HL-60 (cell line): ENCODE results near the gene OSBPL2.

Source experiments
- DNase-seq, 2 experiments: peaks; one replicate each; pipeline ENCODE4 v3.0.0-alpha.2; 2010 to 2020; ENCODE audit warnings: low read depth in 1 of 2, low spot score in 1 of 2
- H3K27ac ChIP-seq: fragments of 250-450 bp; sonication (Bioruptor Pico); replicated peaks from 2 replicates; pipeline ENCODE4 v1.5.1; 2020; ENCODE audit warnings: mild to moderate bottlenecking, moderate library complexity
- H3K27me3 ChIP-seq: fragments of 250-450 bp; sonication (Bioruptor Pico); 2 replicates; pipeline ENCODE4 v1.5.1; 2021; ENCODE audit warnings: mild to moderate bottlenecking, moderate library complexity; ENCODE audit not compliant: insufficient read depth, poor library complexity, severe bottlenecking
- H3K4me3 ChIP-seq: replicated peaks from 2 replicates; pipeline ENCODE4 v1.5.1; 2011; ENCODE audit warnings: mild to moderate bottlenecking, control low read depth, low read length; ENCODE audit not compliant: insufficient read depth
- GABPA ChIP-seq: IDR thresholded peaks from 2 replicates; pipeline ENCODE4 v1.6.1; 2012; ENCODE audit warnings: low read depth
- POLR2AphosphoS5 ChIP-seq: IDR thresholded peaks from 2 replicates; pipeline ENCODE4 v1.6.1; 2012; ENCODE audit warnings: low read depth
- SPI1 ChIP-seq: IDR thresholded peaks from 2 replicates; pipeline ENCODE4 v1.6.1; 2012; ENCODE audit warnings: low read depth, mild to moderate bottlenecking, borderline replicate concordance
- TF ChIP-seq, protein P1 (sequence below): IDR thresholded peaks from one replicate; pipeline ENCODE4 v1.5.1; 2011; ENCODE audit warnings: low read length, control low read depth, inconsistent platforms; ENCODE audit not compliant: insufficient read depth
- TF ChIP-seq, protein P2 (sequence below): IDR thresholded peaks from 2 replicates; pipeline ENCODE4 v1.6.1; 2012; ENCODE audit warnings: low read depth; ENCODE audit not compliant: insufficient replicate concordance

Gene OSBPL2

GRCh38 chr20:62232770-62233645, 5.3 kb upstream of the OSBPL2 start:
- H3K27me3 ChIP-seq = no peaks in the 10 kb centered on the region
- H3K4me3 ChIP-seq = no peak overlapping the region
- no peak for DNase-seq
- H3K27ac ChIP-seq = no peak overlapping the region
- TF ChIP-seq SPI1 (no peak), POLR2AphosphoS5 (no peak), GABPA (no peak)
- TF ChIP-seq, protein P1, sequence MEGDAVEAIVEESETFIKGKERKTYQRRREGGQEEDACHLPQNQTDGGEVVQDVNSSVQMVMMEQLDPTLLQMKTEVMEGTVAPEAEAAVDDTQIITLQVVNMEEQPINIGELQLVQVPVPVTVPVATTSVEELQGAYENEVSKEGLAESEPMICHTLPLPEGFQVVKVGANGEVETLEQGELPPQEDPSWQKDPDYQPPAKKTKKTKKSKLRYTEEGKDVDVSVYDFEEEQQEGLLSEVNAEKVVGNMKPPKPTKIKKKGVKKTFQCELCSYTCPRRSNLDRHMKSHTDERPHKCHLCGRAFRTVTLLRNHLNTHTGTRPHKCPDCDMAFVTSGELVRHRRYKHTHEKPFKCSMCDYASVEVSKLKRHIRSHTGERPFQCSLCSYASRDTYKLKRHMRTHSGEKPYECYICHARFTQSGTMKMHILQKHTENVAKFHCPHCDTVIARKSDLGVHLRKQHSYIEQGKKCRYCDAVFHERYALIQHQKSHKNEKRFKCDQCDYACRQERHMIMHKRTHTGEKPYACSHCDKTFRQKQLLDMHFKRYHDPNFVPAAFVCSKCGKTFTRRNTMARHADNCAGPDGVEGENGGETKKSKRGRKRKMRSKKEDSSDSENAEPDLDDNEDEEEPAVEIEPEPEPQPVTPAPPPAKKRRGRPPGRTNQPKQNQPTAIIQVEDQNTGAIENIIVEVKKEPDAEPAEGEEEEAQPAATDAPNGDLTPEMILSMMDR = no peak
- TF ChIP-seq, protein P2, sequence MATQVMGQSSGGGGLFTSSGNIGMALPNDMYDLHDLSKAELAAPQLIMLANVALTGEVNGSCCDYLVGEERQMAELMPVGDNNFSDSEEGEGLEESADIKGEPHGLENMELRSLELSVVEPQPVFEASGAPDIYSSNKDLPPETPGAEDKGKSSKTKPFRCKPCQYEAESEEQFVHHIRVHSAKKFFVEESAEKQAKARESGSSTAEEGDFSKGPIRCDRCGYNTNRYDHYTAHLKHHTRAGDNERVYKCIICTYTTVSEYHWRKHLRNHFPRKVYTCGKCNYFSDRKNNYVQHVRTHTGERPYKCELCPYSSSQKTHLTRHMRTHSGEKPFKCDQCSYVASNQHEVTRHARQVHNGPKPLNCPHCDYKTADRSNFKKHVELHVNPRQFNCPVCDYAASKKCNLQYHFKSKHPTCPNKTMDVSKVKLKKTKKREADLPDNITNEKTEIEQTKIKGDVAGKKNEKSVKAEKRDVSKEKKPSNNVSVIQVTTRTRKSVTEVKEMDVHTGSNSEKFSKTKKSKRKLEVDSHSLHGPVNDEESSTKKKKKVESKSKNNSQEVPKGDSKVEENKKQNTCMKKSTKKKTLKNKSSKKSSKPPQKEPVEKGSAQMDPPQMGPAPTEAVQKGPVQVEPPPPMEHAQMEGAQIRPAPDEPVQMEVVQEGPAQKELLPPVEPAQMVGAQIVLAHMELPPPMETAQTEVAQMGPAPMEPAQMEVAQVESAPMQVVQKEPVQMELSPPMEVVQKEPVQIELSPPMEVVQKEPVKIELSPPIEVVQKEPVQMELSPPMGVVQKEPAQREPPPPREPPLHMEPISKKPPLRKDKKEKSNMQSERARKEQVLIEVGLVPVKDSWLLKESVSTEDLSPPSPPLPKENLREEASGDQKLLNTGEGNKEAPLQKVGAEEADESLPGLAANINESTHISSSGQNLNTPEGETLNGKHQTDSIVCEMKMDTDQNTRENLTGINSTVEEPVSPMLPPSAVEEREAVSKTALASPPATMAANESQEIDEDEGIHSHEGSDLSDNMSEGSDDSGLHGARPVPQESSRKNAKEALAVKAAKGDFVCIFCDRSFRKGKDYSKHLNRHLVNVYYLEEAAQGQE = no peak

GRCh38 chr20:62233684-62234083, 4.6 kb upstream of the OSBPL2 start:
- Histone ChIP-seq H3K27ac (no peak overlapping the region), H3K4me3 (no peak overlapping the region), H3K27me3 (no peaks in the 10 kb centered on the region)
- no peak for DNase-seq
- TF ChIP-seq, protein P1 = no peak
- peak; percentile 35; the same call in 1 of the 2 replicates for TF ChIP-seq SPI1

- no peak for TF ChIP-seq POLR2AphosphoS5
- TF ChIP-seq, protein P2 = no peak
- TF ChIP-seq, protein P1 = no peak
- no peak for TF ChIP-seq SPI1
- no peak for TF ChIP-seq GABPA
- no peak for DNase-seq
- Histone ChIP-seq H3K4me3 (no peak overlapping the region), H3K27me3 (no peaks in the 10 kb centered on the region), H3K27ac (no peak overlapping the region)
Observed at GRCh38 chr20:62234339-62234738, 4.0 kb upstream of the OSBPL2 start.
